Testis (tissue), 3 donors: ENCODE measurements around the gene FOCAD. TPM values are rescaled to one million over a fixed set of nuclear protein-coding genes. Genes with fewer than 3 reads are reported as not detected.

Experiments
- microRNA counts, 2 donors: library from miRNA; unstranded; fragments of <30 nt; microRNA quantifications; one replicate each; lab custom pipeline; 2016
- microRNA-seq, 2 donors: library from miRNA; unstranded; fragments of <30 nt; microRNA quantifications; one replicate each; pipeline ENCODE4, GENCODE V29; 2016; ENCODE audit warnings: borderline number of aligned reads in 2 of 2, borderline replicate concordance in 1 of 2
- polyA plus RNA-seq: library from polyadenylated mRNA; stranded (reverse); fragments of 350-450 nt; fragmentation: Illumina TruSeq; extraction: RNeasy Lipid Tissue Mini Kit (QIAGEN cat#74804); gene quantifications from one replicate; pipeline ENCODE4 v1.2.3, GENCODE V29; 2014; ENCODE audit warnings: low read depth, low replicate concordance; ENCODE audit not compliant: insufficient read depth
- small RNA-seq, 2 donors: library from RNA; depleted of rRNA; stranded (forward); fragments of <200 nt; gene quantifications; one replicate each; pipeline ENCODE3, GENCODE V24; 2016
- total RNA-seq, 2 donors: library from RNA; depleted of rRNA; stranded (reverse); fragments of >200 nt; gene quantifications; one replicate each; pipeline ENCODE4 v1.2.3, GENCODE V29; 2016

Gene FOCAD
- total and polyA plus RNA-seq, 3 donors from 2014 or later = 26.6 to 45.4 (median 38.7) TPM

MicroRNAs encoded within 50 kb of the gene (microRNA counts, 767-probe panel; counts per million panel counts)
- microRNA hsa-miR-491-3p (lab: Ali Mortazavi, UCI) (0 to 152 counts per million in 2 donors), microRNA hsa-miR-491-5p (lab: Ali Mortazavi, UCI) (0 to 152 counts per million in 2 donors)

Small RNA genes within 50 kb of the gene (microRNA-seq; reads per million reads assigned to microRNA genes)
- 20.7 to 30.6 reads per million in 2 donors for gene MIR491

Small RNA genes within 50 kb of the gene (small RNA-seq; reads per million reads assigned to genes)
- gene MIR491 = 0 reads per million in 2 donors
- gene SNORA30B = 0 to 0.38 reads per million in 2 donors

Other genes starting within 250 kb of the FOCAD start
- 10 to 100 TPM in 1 of 2 donors, 1 to 10 TPM in 1; 7.6 to 11.0 TPM for gene MLLT3, start 61.8 kb upstream of the FOCAD start, total RNA-seq
- 5.2 TPM for gene MLLT3, start 61.8 kb upstream of the FOCAD start, polyA plus RNA-seq